GM12878 (cell line): ENCODE measurements around the gene DMAP1. TPM values are rescaled to one million over a fixed set of nuclear protein-coding genes. Genes with fewer than 3 reads are reported as not detected.

Experiments used
- BMI1 ChIP-seq: fragments of 450-650 bp; IDR thresholded peaks from 2 replicates; pipeline ENCODE4 v1.6.1; 2016; ENCODE audit warnings: mild to moderate bottlenecking, moderate library complexity, borderline replicate concordance
- CHD4 ChIP-seq: fragments of 200-600 bp; sonication (generic); IDR thresholded peaks from 2 replicates; pipeline ENCODE4 v1.6.1; 2016; ENCODE audit warnings: mild to moderate bottlenecking
- ESRRA ChIP-seq: IDR thresholded peaks from 2 replicates; pipeline ENCODE4 v1.6.1; 2012; ENCODE audit warnings: mild to moderate bottlenecking, low read length, improper control_type of control experiment
- EZH2 ChIP-seq: IDR thresholded peaks from 2 replicates; pipeline ENCODE4 v1.6.1; 2012; ENCODE audit warnings: low read depth, mild to moderate bottlenecking, control low read depth, inconsistent platforms, low read length, borderline replicate concordance; ENCODE audit not compliant: control insufficient read depth
- FOXK2 ChIP-seq: fragments of 450-650 bp; IDR thresholded peaks from 2 replicates; pipeline ENCODE4 v1.6.1; 2017; ENCODE audit warnings: mild to moderate bottlenecking, moderate library complexity
- GABPA ChIP-seq: IDR thresholded peaks from 2 replicates; pipeline ENCODE4 v1.6.1; 2014; ENCODE audit warnings: antibody characterized with exemption, low read depth, mild to moderate bottlenecking, inconsistent platforms
- LARP7 ChIP-seq: fragments of 450-650 bp; IDR thresholded peaks from 2 replicates; pipeline ENCODE4 v1.6.1; 2017; ENCODE audit warnings: mild to moderate bottlenecking
- MYB ChIP-seq: fragments of 150-350 bp; IDR thresholded peaks from 2 replicates; pipeline ENCODE4 v1.6.1; 2014; ENCODE audit warnings: mild to moderate bottlenecking, low read depth, low read length, borderline replicate concordance
- SIN3A ChIP-seq: IDR thresholded peaks from 2 replicates; pipeline ENCODE4 v1.6.1; 2012; ENCODE audit warnings: low read depth, low read length, improper control_type of control experiment
- YY1 ChIP-seq: IDR thresholded peaks from 2 replicates; pipeline ENCODE4 v1.6.1; 2011; ENCODE audit warnings: low read depth, mild to moderate bottlenecking, low read length
- ZNF207 ChIP-seq: fragments of 450-650 bp; IDR thresholded peaks from 2 replicates; pipeline ENCODE4 v1.6.1; 2014; ENCODE audit warnings: antibody characterized with exemption, mild to moderate bottlenecking, borderline replicate concordance
- ZNF217 ChIP-seq: fragments of 450-650 bp; IDR thresholded peaks from 2 replicates; pipeline ENCODE4 v1.6.1; 2017; ENCODE audit warnings: antibody characterized with exemption, mild to moderate bottlenecking
- ZNF687 ChIP-seq: fragments of 450-650 bp; IDR thresholded peaks from 2 replicates; pipeline ENCODE4 v1.6.1; 2017; ENCODE audit warnings: mild to moderate bottlenecking, moderate library complexity
- polyA plus RNA-seq, 11 experiments: library from polyadenylated mRNA; depleted of rRNA in 4 of 11; unstranded in 6 of 11; stranded (reverse) in 5 of 11; fragments of >200 nt; fragmentation: Nextera tagmentation in 4 of 11; fragmentation: Illumina TruSeq in 1 of 11; extraction: Ambion mirVana in 4 of 11; extraction: Trizol in 1 of 11; gene quantifications; 1 replicate in 1 of 11; 2 replicates in 10 of 11; pipeline versions ENCODE4 v1.2.1 to v1.2.3, GENCODE V29; 2011 to 2016; ENCODE audit warnings: inconsistent platforms in 2 of 11, missing spikeins in 2 of 11, low read depth in 1 of 11
- total RNA-seq, 4 experiments: library from RNA; depleted of rRNA in 3 of 4; stranded (reverse); fragments of >200 nt in 3 of 4; fragmentation: Illumina TruSeq in 1 of 4; extraction: Trizol in 1 of 4; gene quantifications; 2 replicates each; pipeline versions ENCODE4 v1.2.1 to v1.2.3, GENCODE V29; 2013 to 2021
- TF ChIP-seq, protein P1 (sequence below): IDR thresholded peaks from 2 replicates; pipeline ENCODE4 v1.6.1; 2012; ENCODE audit warnings: improper control_type of control experiment, low read depth, low read length; ENCODE audit not compliant: insufficient replicate concordance
- TF ChIP-seq, protein P2 (sequence below): fragments of 450-650 bp; IDR thresholded peaks from 2 replicates; pipeline ENCODE4 v1.6.1; 2017; ENCODE audit warnings: mild to moderate bottlenecking, low read depth, inconsistent platforms; ENCODE audit not compliant: poor library complexity, severe bottlenecking
- TF ChIP-seq, protein P3 (sequence below): fragments of 450-650 bp; IDR thresholded peaks from 2 replicates; pipeline ENCODE4 v1.6.1; 2017; ENCODE audit warnings: borderline replicate concordance

DMAP1 gene
- total and polyA plus RNA-seq, 10 of the 15 experiments (the other 5 are each of a cell fraction or from before 2014, with no cell fraction given): 1.9 to 59.1 (median 37.7) TPM

- TF ChIP-seq ZNF687: peak; percentile 36; the same call in 1 of the 2 replicates
- peak; percentile 95; the same call in 1 of the 2 replicates for TF ChIP-seq ZNF207
- no peak for TF ChIP-seq MYB
- TF ChIP-seq ESRRA: no peak
- TF ChIP-seq ZNF217: no peak
- TF ChIP-seq, protein P1, sequence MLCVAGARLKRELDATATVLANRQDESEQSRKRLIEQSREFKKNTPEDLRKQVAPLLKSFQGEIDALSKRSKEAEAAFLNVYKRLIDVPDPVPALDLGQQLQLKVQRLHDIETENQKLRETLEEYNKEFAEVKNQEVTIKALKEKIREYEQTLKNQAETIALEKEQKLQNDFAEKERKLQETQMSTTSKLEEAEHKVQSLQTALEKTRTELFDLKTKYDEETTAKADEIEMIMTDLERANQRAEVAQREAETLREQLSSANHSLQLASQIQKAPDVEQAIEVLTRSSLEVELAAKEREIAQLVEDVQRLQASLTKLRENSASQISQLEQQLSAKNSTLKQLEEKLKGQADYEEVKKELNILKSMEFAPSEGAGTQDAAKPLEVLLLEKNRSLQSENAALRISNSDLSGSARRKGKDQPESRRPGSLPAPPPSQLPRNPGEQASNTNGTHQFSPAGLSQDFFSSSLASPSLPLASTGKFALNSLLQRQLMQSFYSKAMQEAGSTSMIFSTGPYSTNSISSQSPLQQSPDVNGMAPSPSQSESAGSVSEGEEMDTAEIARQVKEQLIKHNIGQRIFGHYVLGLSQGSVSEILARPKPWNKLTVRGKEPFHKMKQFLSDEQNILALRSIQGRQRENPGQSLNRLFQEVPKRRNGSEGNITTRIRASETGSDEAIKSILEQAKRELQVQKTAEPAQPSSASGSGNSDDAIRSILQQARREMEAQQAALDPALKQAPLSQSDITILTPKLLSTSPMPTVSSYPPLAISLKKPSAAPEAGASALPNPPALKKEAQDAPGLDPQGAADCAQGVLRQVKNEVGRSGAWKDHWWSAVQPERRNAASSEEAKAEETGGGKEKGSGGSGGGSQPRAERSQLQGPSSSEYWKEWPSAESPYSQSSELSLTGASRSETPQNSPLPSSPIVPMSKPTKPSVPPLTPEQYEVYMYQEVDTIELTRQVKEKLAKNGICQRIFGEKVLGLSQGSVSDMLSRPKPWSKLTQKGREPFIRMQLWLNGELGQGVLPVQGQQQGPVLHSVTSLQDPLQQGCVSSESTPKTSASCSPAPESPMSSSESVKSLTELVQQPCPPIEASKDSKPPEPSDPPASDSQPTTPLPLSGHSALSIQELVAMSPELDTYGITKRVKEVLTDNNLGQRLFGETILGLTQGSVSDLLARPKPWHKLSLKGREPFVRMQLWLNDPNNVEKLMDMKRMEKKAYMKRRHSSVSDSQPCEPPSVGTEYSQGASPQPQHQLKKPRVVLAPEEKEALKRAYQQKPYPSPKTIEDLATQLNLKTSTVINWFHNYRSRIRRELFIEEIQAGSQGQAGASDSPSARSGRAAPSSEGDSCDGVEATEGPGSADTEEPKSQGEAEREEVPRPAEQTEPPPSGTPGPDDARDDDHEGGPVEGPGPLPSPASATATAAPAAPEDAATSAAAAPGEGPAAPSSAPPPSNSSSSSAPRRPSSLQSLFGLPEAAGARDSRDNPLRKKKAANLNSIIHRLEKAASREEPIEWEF: no peak
- TF ChIP-seq FOXK2: peak; percentile 60; the same call in 1 of the 2 replicates
- TF ChIP-seq LARP7: peak; percentile 79
- no peak for TF ChIP-seq CHD4
- peak; percentile 100 for TF ChIP-seq GABPA
- peak; percentile 30; the same call in 1 of the 2 replicates for TF ChIP-seq SIN3A
- no peak for TF ChIP-seq BMI1
- TF ChIP-seq YY1: peak; percentile 94
- TF ChIP-seq, protein P2, sequence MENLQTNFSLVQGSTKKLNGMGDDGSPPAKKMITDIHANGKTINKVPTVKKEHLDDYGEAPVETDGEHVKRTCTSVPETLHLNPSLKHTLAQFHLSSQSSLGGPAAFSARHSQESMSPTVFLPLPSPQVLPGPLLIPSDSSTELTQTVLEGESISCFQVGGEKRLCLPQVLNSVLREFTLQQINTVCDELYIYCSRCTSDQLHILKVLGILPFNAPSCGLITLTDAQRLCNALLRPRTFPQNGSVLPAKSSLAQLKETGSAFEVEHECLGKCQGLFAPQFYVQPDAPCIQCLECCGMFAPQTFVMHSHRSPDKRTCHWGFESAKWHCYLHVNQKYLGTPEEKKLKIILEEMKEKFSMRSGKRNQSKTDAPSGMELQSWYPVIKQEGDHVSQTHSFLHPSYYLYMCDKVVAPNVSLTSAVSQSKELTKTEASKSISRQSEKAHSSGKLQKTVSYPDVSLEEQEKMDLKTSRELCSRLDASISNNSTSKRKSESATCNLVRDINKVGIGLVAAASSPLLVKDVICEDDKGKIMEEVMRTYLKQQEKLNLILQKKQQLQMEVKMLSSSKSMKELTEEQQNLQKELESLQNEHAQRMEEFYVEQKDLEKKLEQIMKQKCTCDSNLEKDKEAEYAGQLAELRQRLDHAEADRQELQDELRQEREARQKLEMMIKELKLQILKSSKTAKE: peak; percentile 30
- TF ChIP-seq, protein P3, sequence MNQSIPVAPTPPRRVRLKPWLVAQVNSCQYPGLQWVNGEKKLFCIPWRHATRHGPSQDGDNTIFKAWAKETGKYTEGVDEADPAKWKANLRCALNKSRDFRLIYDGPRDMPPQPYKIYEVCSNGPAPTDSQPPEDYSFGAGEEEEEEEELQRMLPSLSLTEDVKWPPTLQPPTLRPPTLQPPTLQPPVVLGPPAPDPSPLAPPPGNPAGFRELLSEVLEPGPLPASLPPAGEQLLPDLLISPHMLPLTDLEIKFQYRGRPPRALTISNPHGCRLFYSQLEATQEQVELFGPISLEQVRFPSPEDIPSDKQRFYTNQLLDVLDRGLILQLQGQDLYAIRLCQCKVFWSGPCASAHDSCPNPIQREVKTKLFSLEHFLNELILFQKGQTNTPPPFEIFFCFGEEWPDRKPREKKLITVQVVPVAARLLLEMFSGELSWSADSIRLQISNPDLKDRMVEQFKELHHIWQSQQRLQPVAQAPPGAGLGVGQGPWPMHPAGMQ: no peak
- no peak for TF ChIP-seq EZH2
Observed at GRCh38 chr1:44213222-44214112, at the start of gene DMAP1 (continued).
